AG04450 (cell line): Measurements from ENCODE around the gene RAB32. TPM values are rescaled to one million over a fixed set of nuclear protein-coding genes. Genes with fewer than 3 reads are reported as not detected.
A peak's percentile ranks its signal among the peaks of the same experiment; 100 is the strongest.

Experiments
- CTCF ChIA-PET: fragments of 300-600, 350-600 bp; formaldehyde crosslinking; extraction: SDS; loops from one replicate; lab custom pipeline; 2022; ENCODE audit warnings: antibody characterized with exemption, inconsistent platforms; lab: Charles Lee
- POLR2A ChIA-PET: fragments of 350-600 bp; formaldehyde crosslinking; extraction: SDS; loops from one replicate; lab custom pipeline; 2021; ENCODE audit warnings: antibody characterized with exemption, inconsistent platforms; lab: Yijun Ruan, JAX
- DNase-seq: peaks from one replicate; pipeline ENCODE4 v3.0.0-alpha.2; 2011; ENCODE audit warnings: low read depth, low spot score
- H3K27ac ChIP-seq: one replicate; pipeline ENCODE4 v1.5.1; 2012; ENCODE audit warnings: low read depth, low read length, control low read depth
- H3K27me3 ChIP-seq: one replicate; pipeline ENCODE4 v1.6.0; 2012; ENCODE audit warnings: low read length; ENCODE audit not compliant: control insufficient read depth, insufficient read depth
- H3K4me3 ChIP-seq: 2 replicates; pipeline ENCODE4 v1.5.1; 2011; ENCODE audit warnings: mild to moderate bottlenecking, low read depth, low read length, control low read depth
- H3K9me3 ChIP-seq: 2 replicates; pipeline ENCODE4 v1.5.1; 2012; ENCODE audit warnings: low read length; ENCODE audit not compliant: control insufficient read depth, insufficient read depth
- CTCF ChIP-seq: IDR thresholded peaks from 2 replicates; pipeline ENCODE4 v1.5.1; 2011; ENCODE audit warnings: low read depth, low read length, control low read depth, inconsistent platforms
- polyA minus RNA-seq: library from RNA; depleted of rRNA, polyadenylated mRNA; stranded (reverse); fragments of >200 nt; gene quantifications from 2 replicates; pipeline ENCODE4 v1.2.3, GENCODE V29; 2011; rRNA and poly(A)+ RNA removed
- polyA plus RNA-seq: library from polyadenylated mRNA; depleted of rRNA; stranded (reverse); fragments of >200 nt; gene quantifications from 2 replicates; pipeline ENCODE4 v1.2.3, GENCODE V29; 2011; rRNA removed

The RAB32 gene
- polyA plus RNA-seq (85.9 and 100 TPM in 2 replicates), polyA minus RNA-seq (14.1 and 17.8 TPM in 2 replicates)

- CTCF ChIA-PET = interaction anchor here (0.6 to 1.3 kb wide), 7 partner anchors 11 to 157 kb away, joined by 3 to 6 read pairs (median 3); no protein-coding TSS in a partner anchor
- peak; percentile 63 for TF ChIP-seq CTCF
- Histone ChIP-seq H3K27me3 (no peaks in the 10 kb centered on the region), H3K27ac (peak within 1 kb of the TSS; percentile 92), H3K9me3 (peaks cover 2% of the 10 kb centered on the region; the same call in 1 of the 2 replicates), H3K4me3 (peak within 1 kb of the TSS; percentile 93)
- DNase-seq = peak; percentile 84
- POLR2A ChIA-PET = interaction anchor here (1.0 kb wide), 1 partner anchor 17 kb away, joined by 3 read pairs; no protein-coding TSS in a partner anchor
These were observed at the start of gene RAB32 for GRCh38 chr6:146543211-146543939. RAB32 (plus strand) TSS chr6:146543833; CDS start chr6:146543872, 39 bp downstream.

DNA sequence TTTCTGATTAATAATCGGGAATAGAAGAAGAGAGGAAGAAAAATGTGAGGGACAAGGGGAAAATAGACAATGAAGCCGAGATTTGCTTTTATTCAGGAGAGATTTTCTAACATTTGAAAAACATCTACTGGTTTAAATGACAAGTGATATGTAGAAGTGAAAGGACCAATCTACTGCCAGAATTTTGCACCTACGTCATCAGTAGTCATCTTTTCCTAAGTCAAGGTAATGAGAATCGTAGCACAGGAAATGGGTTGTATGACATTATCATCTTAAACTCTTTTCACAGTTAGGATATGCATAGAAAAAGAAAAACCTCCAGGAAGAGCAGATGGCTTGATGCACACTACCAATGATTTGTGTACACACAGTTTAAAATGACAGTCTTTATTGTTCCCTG lies 45.3 kb upstream of the RAB32 start:
- TF ChIP-seq CTCF = no peak
- Histone ChIP-seq H3K27ac (no peak overlapping the region), H3K9me3 (no peaks in the 10 kb centered on the region), H3K4me3 (no peak overlapping the region), H3K27me3 (no peaks in the 10 kb centered on the region)
- POLR2A ChIA-PET = no interaction called here
- DNase-seq = no peak
- CTCF ChIA-PET = no interaction called here

DNA sequence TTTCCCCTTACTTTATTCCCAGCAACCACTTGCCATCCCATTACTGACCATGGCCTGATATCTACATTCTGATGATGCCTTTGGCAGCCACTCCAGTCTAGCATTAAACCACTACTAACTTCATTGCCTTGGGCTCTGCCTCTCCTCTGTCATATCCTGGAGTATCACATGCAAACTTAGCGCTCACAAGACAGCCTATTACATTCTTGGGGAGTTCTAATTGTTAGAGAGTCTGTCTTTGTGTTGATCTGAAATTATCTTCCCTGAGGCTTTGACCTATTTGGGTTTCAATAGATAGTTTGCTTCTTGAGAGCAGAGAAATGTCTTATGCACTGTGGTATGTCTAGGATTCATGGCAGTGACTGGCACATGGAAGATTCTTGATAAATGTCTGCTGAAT lies 40.5 kb upstream of the RAB32 start:
- no peak overlapping the region for H3K27ac ChIP-seq
- CTCF ChIA-PET = no interaction called here
- H3K27me3 ChIP-seq = no peaks in the 10 kb centered on the region
- H3K9me3 ChIP-seq = no peaks in the 10 kb centered on the region
- TF ChIP-seq CTCF = no peak
- DNase-seq = no peak
- no peak overlapping the region for H3K4me3 ChIP-seq
- POLR2A ChIA-PET = no interaction called here

DNA sequence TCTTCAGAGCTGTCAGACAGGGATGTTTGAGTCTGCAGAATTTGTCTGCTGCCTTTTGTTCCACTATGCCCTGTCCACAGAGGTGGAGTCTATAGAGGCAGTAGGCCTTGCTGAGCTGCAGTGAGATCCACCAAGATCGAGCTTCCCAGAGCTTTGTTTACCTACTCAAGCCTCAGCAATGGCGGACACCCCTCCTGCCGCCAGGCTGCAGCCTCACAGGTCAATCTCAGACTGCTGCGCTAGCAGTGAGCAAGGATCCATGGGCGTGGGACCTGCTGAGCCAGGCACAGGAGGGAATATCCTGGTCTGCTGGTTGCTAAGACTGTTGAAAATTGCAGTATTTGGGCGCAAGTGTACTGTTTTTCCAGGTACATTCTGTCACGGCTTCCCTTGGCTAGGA lies 28.4 kb upstream of the RAB32 start:
- CTCF ChIA-PET = no interaction called here
- H3K4me3 ChIP-seq = no peak overlapping the region

More for the DNA sequence above, 28.4 kb upstream of the RAB32 start:
- Histone ChIP-seq H3K9me3 (no peaks in the 10 kb centered on the region), H3K27me3 (no peaks in the 10 kb centered on the region), H3K27ac (no peak overlapping the region)
- no peak for DNase-seq
- no peak for TF ChIP-seq CTCF
- POLR2A ChIA-PET = no interaction called here
